ENCODE measurements around the gene RB1.
"Not testable (repeated sequence)": the region's sequence is repeated elsewhere in the genome, so short reads cannot be mapped to it uniquely, and the experiment has no call there.

Gene RB1

GRCh38 chr13:48426052-48426451 is 122.5 kb downstream of the RB1 start:
- Histone ChIP-seq H4K8ac (ENCODE audit: low read depth, low read length) (no peak overlapping the region), H4K5ac (ENCODE audit: low read length) (no peak overlapping the region), H2BK5ac (ENCODE audit: low read length) (no peak overlapping the region), H3K27me3 (ENCODE audit: insufficient read depth, low read length, poor library complexity) (no peaks in the 10 kb centered on the region), H3K4me2 (ENCODE audit: low read length) (no peak overlapping the region), H3K79me2 (ENCODE audit: control insufficient read depth, insufficient read depth, low read length) (no peaks in the 10 kb centered on the region), H2BK15ac (replicated peaks; ENCODE audit: low read depth) (no peak overlapping the region), H3K27ac (ENCODE audit: low read depth, low read length) (no peak overlapping the region), H3K4me1 (ENCODE audit: control insufficient read depth, low read depth, low read length) (no peaks in the 10 kb centered on the region), H3K9ac (ENCODE audit: low read length) (no peak overlapping the region), H3K79me1 (ENCODE audit: low read length) (no peaks in the 10 kb centered on the region), H2BK120ac (ENCODE audit: low read depth, low read length) (no peak overlapping the region), H3K36me3 (ENCODE audit: control insufficient read depth, insufficient read depth, low read length) (no peaks in the 10 kb centered on the region), H3K4ac (ENCODE audit: low read depth, low read length) (no peak overlapping the region), H2AK5ac (ENCODE audit: low read length) (no peak overlapping the region), H3K56ac (ENCODE audit: low read length) (no peak overlapping the region), H3K18ac (ENCODE audit: low read length) (no peak overlapping the region), H3K4me3 (ENCODE audit: low read length) (no peak overlapping the region), H3K23ac (ENCODE audit: low read length) (no peak overlapping the region)
- no peak for DNase-seq

DNA sequence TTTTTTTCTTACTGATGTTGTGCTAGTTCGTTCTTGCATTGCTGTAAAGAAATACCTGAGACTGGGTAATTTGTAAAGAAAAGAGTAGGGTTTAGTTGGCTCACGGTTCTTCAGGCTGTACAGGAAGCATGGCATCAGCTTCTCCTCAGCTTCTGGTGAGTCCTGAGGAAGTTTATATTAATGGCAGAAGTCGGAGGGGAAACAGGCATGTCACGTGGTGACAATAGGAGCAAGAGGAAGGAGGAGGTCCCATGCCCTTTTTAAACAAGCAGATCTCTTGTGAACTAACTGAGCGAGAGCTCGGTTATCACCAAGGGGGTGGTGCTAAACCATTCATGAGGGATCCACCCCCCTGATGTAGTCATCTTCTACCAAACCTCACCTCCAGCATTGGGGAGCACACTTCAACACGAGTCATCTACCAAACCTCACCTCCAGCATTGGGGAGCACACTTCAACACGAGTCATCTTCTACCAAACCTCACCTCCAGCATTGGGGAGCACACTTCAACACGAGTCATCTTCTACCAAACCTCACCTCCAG is 123.3 kb downstream of the RB1 start:
- DNase-seq; H2AK5ac ChIP-seq (ENCODE audit: low read length); H2BK5ac ChIP-seq (ENCODE audit: low read length); H3K18ac ChIP-seq (ENCODE audit: low read length); H2BK15ac ChIP-seq (replicated peaks; ENCODE audit: low read depth); H4K5ac ChIP-seq (ENCODE audit: low read length); H3K4me3 ChIP-seq (ENCODE audit: low read length); H3K27me3 ChIP-seq (ENCODE audit: insufficient read depth, low read length, poor library complexity); H3K23ac ChIP-seq (ENCODE audit: low read length); H3K4ac ChIP-seq (ENCODE audit: low read depth, low read length); H2BK120ac ChIP-seq (ENCODE audit: low read depth, low read length); H4K8ac ChIP-seq (ENCODE audit: low read depth, low read length); H3K79me1 ChIP-seq (ENCODE audit: low read length); H3K27ac ChIP-seq (ENCODE audit: low read depth, low read length); H3K4me2 ChIP-seq (ENCODE audit: low read length); H3K9ac ChIP-seq (ENCODE audit: low read length); H3K56ac ChIP-seq (ENCODE audit: low read length); H3K4me1 ChIP-seq (ENCODE audit: control insufficient read depth, low read depth, low read length); H3K79me2 ChIP-seq (ENCODE audit: control insufficient read depth, insufficient read depth, low read length); H3K36me3 ChIP-seq (ENCODE audit: control insufficient read depth, insufficient read depth, low read length): not testable (repeated sequence)
- WGBS (ENCODE audit: extremely low coverage, insufficient coverage, low lambda C conversion rate) = no CpG with 5 or more reads among the region's 9 CpGs

DNA sequence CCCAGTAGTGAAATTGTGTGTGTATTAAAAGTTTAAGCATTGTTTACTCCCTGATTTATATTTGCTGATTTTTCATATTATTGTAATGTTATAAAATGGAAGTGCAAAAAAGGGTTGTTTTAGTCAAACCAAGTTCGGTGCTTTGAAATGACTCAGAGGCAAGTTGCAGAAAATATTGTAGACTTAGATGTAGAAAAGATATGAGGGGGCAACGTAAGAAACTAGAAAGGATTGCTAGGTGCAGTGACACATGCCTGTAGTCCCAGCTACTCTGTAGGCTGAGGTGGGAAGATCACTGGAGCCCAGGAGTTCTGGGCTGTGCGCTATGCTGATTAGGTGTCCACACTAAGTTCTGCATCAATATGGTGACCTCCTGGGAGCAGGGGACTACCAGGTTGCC is 125.5 kb downstream of the RB1 start:
- no peak overlapping the region for H3K4ac ChIP-seq (ENCODE audit: low read depth, low read length)
- H3K27ac ChIP-seq (ENCODE audit: low read depth, low read length) = no peak overlapping the region
- no peak overlapping the region for H3K23ac ChIP-seq (ENCODE audit: low read length)
- H2BK5ac ChIP-seq (ENCODE audit: low read length) = no peak overlapping the region
- H4K8ac ChIP-seq (ENCODE audit: low read depth, low read length) = no peak overlapping the region
- no peak overlapping the region for H3K18ac ChIP-seq (ENCODE audit: low read length)
- H3K27me3 ChIP-seq (ENCODE audit: insufficient read depth, low read length, poor library complexity) = no peaks in the 10 kb centered on the region
- no peak overlapping the region for H3K9ac ChIP-seq (ENCODE audit: low read length)
- H3K4me3 ChIP-seq (ENCODE audit: low read length) = no peak overlapping the region
- no CpG with 5 or more reads among the region's 3 CpGs for WGBS (ENCODE audit: extremely low coverage, insufficient coverage, low lambda C conversion rate)
- no peak overlapping the region for H4K5ac ChIP-seq (ENCODE audit: low read length)
- H3K79me1 ChIP-seq (ENCODE audit: low read length) = no peaks in the 10 kb centered on the region
- H2AK5ac ChIP-seq (ENCODE audit: low read length) = no peak overlapping the region
- no peak overlapping the region for H2BK120ac ChIP-seq (ENCODE audit: low read depth, low read length)
- H3K79me2 ChIP-seq (ENCODE audit: control insufficient read depth, insufficient read depth, low read length) = no peaks in the 10 kb centered on the region
- H3K4me2 ChIP-seq (ENCODE audit: low read length) = no peak overlapping the region
- no peaks in the 10 kb centered on the region for H3K4me1 ChIP-seq (ENCODE audit: control insufficient read depth, low read depth, low read length)
- H3K36me3 ChIP-seq (ENCODE audit: control insufficient read depth, insufficient read depth, low read length) = no peaks in the 10 kb centered on the region
- no peak overlapping the region for H2BK15ac ChIP-seq (replicated peaks; ENCODE audit: low read depth)
- no peak overlapping the region for H3K56ac ChIP-seq (ENCODE audit: low read length)
- DNase-seq = no peak

- Histone ChIP-seq H3K4ac (ENCODE audit: low read depth, low read length) (no peak overlapping the region), H2AK5ac (ENCODE audit: low read length) (no peak overlapping the region), H3K36me3 (ENCODE audit: control insufficient read depth, insufficient read depth, low read length) (no peaks in the 10 kb centered on the region), H3K56ac (ENCODE audit: low read length) (no peak overlapping the region), H4K5ac (ENCODE audit: low read length) (no peak overlapping the region), H3K18ac (ENCODE audit: low read length) (no peak overlapping the region), H2BK120ac (ENCODE audit: low read depth, low read length) (no peak overlapping the region), H2BK5ac (ENCODE audit: low read length) (no peak overlapping the region), H4K8ac (ENCODE audit: low read depth, low read length) (no peak overlapping the region), H3K23ac (ENCODE audit: low read length) (no peak overlapping the region), H3K79me2 (ENCODE audit: control insufficient read depth, insufficient read depth, low read length) (no peaks in the 10 kb centered on the region), H3K4me1 (ENCODE audit: control insufficient read depth, low read depth, low read length) (no peaks in the 10 kb centered on the region), H3K4me3 (ENCODE audit: low read length) (no peak overlapping the region), H3K27ac (ENCODE audit: low read depth, low read length) (no peak overlapping the region), H2BK15ac (replicated peaks; ENCODE audit: low read depth) (no peak overlapping the region), H3K79me1 (ENCODE audit: low read length) (no peaks in the 10 kb centered on the region), H3K9ac (ENCODE audit: low read length) (no peak overlapping the region), H3K4me2 (ENCODE audit: low read length) (no peak overlapping the region), H3K27me3 (ENCODE audit: insufficient read depth, low read length, poor library complexity) (no peaks in the 10 kb centered on the region)
- DNase-seq = no peak
Observed at GRCh38 chr13:48429886-48430285, 126.3 kb downstream of the RB1 start.

DNA sequence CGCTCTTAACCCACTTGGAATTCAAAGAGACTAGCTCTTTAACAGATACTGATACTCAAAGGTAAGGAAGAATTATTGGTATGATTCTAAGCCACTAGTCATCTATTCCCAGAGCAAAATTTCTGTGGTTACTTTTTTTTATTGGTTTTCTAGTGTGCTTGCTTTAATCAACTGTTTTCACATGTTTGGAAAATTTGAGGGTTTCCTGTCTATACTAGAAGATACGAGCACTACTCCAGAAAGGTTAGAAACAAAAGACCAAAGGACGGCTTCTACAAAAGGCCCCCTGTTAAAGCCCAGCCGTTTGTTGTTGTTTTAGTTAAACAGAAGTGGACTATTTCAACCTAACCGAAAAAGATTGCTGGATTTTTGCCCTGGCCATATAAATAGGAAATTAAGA is 127.9 kb downstream of the RB1 start:
- Histone ChIP-seq H3K4me3 (ENCODE audit: low read length) (no peak overlapping the region), H3K27ac (ENCODE audit: low read depth, low read length) (no peak overlapping the region), H3K23ac (ENCODE audit: low read length) (no peak overlapping the region), H4K8ac (ENCODE audit: low read depth, low read length) (no peak overlapping the region), H3K4me1 (ENCODE audit: control insufficient read depth, low read depth, low read length) (no peaks in the 10 kb centered on the region), H2BK5ac (ENCODE audit: low read length) (no peak overlapping the region), H3K9ac (ENCODE audit: low read length) (no peak overlapping the region), H3K79me1 (ENCODE audit: low read length) (no peaks in the 10 kb centered on the region), H2BK120ac (ENCODE audit: low read depth, low read length) (no peak overlapping the region), H2BK15ac (replicated peaks; ENCODE audit: low read depth) (no peak overlapping the region), H3K27me3 (ENCODE audit: insufficient read depth, low read length, poor library complexity) (no peaks in the 10 kb centered on the region), H3K56ac (ENCODE audit: low read length) (no peak overlapping the region), H3K4me2 (ENCODE audit: low read length) (no peak overlapping the region), H3K36me3 (ENCODE audit: control insufficient read depth, insufficient read depth, low read length) (no peaks in the 10 kb centered on the region), H3K4ac (ENCODE audit: low read depth, low read length) (no peak overlapping the region), H4K5ac (ENCODE audit: low read length) (no peak overlapping the region), H3K18ac (ENCODE audit: low read length) (no peak overlapping the region), H3K79me2 (ENCODE audit: control insufficient read depth, insufficient read depth, low read length) (no peaks in the 10 kb centered on the region), H2AK5ac (ENCODE audit: low read length) (no peak overlapping the region)
- no CpG with 5 or more reads among the region's 5 CpGs for WGBS (ENCODE audit: extremely low coverage, insufficient coverage, low lambda C conversion rate)
- DNase-seq = no peak

DNA sequence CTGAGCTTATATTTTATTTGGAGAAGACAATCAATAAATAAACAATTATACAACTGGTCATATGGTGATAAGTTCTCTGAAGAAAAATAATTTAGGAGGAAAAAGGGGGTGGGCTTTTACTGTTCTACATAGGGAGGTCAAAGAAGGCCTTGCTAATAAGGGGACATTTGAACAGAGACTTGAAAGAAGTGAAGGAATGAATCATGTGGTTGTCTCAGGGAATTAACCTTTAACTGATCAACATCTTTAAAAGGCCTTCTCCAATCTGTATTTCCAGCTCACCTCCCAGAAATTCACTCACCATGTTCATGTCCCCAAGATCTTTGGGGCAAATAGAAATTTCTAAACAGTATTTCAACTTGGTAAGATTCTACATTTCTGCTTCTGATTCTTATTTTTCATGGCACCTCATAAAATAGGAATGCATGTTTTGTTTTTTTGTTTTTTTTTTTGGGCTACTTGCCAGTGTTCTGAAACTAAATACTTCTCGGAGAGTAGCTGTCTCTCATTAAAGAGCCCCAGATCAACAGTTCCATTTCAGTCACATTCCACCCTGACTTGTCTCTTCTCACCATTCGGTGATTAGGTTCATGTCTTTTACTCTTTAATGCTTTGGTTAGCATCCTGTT is 128.6 kb downstream of the RB1 start:
- Histone ChIP-seq H3K36me3 (ENCODE audit: control insufficient read depth, insufficient read depth, low read length) (no peaks in the 10 kb centered on the region), H4K8ac (ENCODE audit: low read depth, low read length) (no peak overlapping the region), H3K18ac (ENCODE audit: low read length) (no peak overlapping the region), H3K27ac (ENCODE audit: low read depth, low read length) (no peak overlapping the region), H2BK120ac (ENCODE audit: low read depth, low read length) (no peak overlapping the region), H3K4ac (ENCODE audit: low read depth, low read length) (no peak overlapping the region), H3K4me3 (ENCODE audit: low read length) (no peak overlapping the region), H2BK15ac (replicated peaks; ENCODE audit: low read depth) (no peak overlapping the region), H3K23ac (ENCODE audit: low read length) (no peak overlapping the region), H4K5ac (ENCODE audit: low read length) (no peak overlapping the region), H3K4me2 (ENCODE audit: low read length) (no peak overlapping the region), H3K79me2 (ENCODE audit: control insufficient read depth, insufficient read depth, low read length) (no peaks in the 10 kb centered on the region), H3K79me1 (ENCODE audit: low read length) (no peaks in the 10 kb centered on the region), H3K56ac (ENCODE audit: low read length) (no peak overlapping the region), H3K9ac (ENCODE audit: low read length) (no peak overlapping the region), H2AK5ac (ENCODE audit: low read length) (no peak overlapping the region), H2BK5ac (ENCODE audit: low read length) (no peak overlapping the region), H3K27me3 (ENCODE audit: insufficient read depth, low read length, poor library complexity) (no peaks in the 10 kb centered on the region), H3K4me1 (ENCODE audit: control insufficient read depth, low read depth, low read length) (no peaks in the 10 kb centered on the region)
- DNase-seq = no peak
- WGBS (ENCODE audit: extremely low coverage, insufficient coverage, low lambda C conversion rate) = no CpG with 5 or more reads among the region's 2 CpGs

All from mesendoderm (in vitro differentiated cells).